HG03520 (cell line): ENCODE results near the gene NCKAP5.
"Not testable (repeated sequence)": the region's sequence is repeated elsewhere in the genome, so short reads cannot be mapped to it uniquely, and the experiment has no call there.

Experiments
- ATAC-seq: cut with Tn5 transposase; IDR thresholded peaks from one replicate; pipeline ENCODE4 v1.9.1; 2021; ENCODE audit warnings: mild to moderate bottlenecking, moderate library complexity; ENCODE audit not compliant: unreplicated experiment

NCKAP5 gene

DNA sequence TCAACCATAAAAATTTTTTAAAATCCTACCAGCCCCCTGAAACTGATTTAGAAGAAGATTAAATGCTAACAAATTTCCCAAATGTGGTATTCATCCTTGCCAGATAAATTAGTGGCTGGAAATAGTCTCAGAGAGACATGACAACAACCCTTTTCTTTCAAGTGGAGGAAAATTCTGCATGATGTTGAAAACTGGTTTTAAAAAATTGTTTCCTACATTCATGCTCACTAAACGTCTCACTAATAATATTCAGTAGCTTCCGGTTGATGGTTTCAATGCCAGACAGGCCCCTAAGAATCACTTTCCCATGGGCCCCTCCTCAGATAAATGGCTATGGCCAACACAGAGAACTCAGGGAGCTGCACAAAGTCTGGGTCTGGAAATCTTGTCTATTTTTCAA is 43.2 kb downstream of the NCKAP5 start:
- ATAC-seq: no peak

- no peak for ATAC-seq
Observed at GRCh38 chr2:133523406-133523805, 44.9 kb downstream of the NCKAP5 start.

DNA sequence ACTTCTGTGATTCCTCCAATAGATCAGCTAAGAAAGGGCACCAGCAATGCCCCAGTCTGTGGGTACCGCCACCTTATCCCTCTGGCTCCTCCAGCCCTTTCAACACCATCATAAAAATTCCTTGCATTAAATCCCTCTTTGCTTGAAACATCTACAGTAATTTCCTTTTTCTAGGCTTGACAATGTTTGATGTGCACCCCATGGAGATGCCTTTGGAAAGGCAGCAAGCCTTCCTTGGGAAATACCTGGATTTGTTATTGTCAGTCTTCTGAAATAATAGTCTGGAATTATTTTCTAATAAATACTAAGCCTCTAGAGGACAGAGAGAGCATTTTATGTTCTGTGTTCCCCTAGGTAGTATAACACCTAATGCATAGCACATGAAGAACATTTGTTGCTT is 46.1 kb downstream of the NCKAP5 start:
- ATAC-seq: no peak

GRCh38 chr2:133521146-133521745 is 47.0 kb downstream of the NCKAP5 start:
- no peak for ATAC-seq

DNA sequence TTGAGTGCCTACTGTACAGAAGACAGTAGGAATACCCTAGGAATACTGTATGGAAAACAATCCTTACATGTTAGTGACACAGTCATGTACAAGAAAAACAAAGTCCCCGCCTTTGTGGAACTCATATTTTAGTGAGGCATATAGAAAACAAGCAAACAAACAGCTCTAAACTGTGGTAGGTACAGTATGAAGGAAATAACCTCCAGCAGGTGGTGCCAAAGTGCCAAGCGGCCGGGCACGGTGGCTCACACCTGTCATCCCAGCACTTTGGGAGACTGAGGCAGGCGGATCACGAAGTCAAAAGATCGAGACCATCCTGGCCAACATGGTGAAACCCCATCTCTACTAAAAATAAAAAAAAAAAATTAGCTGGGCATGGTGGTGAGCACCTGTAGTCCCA is 48.6 kb downstream of the NCKAP5 start:
- not testable (repeated sequence) for ATAC-seq

GRCh38 chr2:133518700-133519344 is 49.4 kb downstream of the NCKAP5 start:
- no peak for ATAC-seq

GRCh38 chr2:133517876-133518275 is 50.4 kb downstream of the NCKAP5 start:
- ATAC-seq: no peak

DNA sequence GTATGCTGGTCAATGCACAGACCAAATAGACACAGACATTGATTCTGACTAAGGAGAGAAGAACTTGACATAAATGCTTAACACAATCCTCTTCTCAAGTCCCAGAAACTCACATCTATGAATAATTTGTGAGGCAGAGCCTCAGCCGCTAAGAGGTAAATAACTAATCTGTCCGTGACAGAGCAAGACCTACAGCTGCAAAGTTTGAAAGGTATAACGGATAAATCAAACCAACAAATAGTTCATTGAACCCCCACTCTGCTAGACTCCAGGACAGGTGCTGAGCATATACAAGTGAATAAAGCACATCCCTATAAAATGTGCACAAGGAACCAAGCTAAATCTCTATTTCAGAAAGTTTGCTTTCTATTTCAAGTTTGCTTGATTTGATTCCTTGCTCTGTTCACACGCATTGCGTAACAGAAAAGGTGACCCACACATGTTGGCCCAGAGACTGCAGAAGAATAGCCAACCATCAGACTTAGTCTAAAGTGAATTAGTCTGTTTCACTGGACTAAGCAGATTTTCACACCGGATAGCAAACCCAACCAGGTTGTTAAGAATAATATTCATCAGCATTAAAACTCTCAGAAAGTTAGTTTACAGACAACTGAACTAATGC is 51.7 kb downstream of the NCKAP5 start:
- ATAC-seq: no peak

GRCh38 chr2:133515271-133515670 is 53.0 kb downstream of the NCKAP5 start:
- ATAC-seq: no peak

DNA sequence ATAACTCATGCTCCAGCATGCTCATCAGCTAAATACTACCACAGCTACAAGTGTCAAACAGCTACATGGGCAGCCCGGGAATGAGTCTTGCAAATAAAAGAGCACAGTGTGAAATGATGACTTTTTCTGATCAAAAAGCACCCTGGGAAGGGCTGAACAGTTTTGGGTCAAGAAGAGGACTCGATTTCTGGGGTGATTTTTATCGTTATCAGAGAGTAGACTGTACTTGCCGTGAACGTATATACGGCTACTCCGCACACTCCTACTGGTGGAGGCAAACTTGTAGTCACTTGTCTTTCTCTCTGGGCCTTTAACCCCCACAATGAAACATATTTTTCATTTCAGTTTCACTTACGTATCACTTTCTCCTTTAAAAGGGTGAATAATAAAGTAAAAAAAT is 54.4 kb downstream of the NCKAP5 start:
- no peak for ATAC-seq

GRCh38 chr2:133512121-133512520 is 56.1 kb downstream of the NCKAP5 start:
- ATAC-seq: no peak

GRCh38 chr2:133511679-133512078 is 56.6 kb downstream of the NCKAP5 start:
- ATAC-seq: no peak

GRCh38 chr2:133509777-133510176 is 58.5 kb downstream of the NCKAP5 start:
- no peak for ATAC-seq

DNA sequence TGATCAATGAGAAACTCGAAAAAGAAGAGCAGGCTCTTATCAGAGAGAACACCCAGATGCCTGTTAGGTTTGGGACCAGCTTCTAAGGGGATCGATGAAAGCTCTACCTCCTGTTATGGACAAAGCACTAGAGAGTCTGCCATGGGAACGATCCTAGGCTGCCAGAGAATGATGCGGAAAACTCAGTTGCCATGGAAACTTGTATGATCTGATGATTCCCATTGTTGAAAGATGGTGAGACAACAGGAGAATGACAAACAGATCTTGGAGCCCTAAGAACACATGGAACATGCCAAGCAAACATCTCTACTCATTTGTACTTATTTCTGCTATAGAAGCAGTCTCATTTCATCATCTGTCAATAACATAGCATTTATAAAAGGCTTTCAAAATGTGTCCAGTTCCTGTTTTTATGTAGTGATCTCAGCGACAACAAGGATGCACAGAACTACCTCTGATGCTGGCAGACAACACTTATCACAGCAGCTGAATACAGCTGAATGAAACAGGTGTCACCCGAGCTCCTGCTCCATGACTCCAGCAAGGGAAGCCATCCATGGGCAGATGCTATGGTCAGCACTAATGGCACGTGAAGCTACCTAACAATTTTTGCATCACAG is 59.6 kb downstream of the NCKAP5 start:
- ATAC-seq: no peak

- no peak for ATAC-seq
Observed at GRCh38 chr2:133506996-133507395, 61.3 kb downstream of the NCKAP5 start.

- ATAC-seq: no peak
Observed at GRCh38 chr2:133504566-133505505, 63.4 kb downstream of the NCKAP5 start.

DNA sequence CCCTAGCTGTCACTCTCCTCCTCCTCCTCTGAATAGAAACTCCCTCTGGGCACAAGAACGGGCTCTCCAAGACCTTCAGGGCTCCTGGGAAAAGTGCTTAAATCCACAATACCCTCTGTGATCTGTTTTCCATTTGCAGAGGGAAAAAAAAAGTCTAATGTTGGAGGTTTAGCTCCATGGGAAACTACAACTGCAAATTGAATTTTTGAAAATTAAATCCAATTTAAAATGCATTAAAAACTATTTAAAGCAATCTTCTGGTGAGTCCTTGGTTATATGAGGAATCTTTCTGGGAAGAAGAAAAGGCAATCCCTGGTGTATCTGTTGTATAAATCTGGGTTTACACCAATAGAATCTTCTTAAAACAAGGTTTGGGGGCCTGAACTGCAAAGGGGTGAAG is 64.3 kb downstream of the NCKAP5 start:
- no peak for ATAC-seq

- ATAC-seq: peak; percentile 76
Observed at GRCh38 chr2:133503323-133503722, 64.9 kb downstream of the NCKAP5 start.

DNA sequence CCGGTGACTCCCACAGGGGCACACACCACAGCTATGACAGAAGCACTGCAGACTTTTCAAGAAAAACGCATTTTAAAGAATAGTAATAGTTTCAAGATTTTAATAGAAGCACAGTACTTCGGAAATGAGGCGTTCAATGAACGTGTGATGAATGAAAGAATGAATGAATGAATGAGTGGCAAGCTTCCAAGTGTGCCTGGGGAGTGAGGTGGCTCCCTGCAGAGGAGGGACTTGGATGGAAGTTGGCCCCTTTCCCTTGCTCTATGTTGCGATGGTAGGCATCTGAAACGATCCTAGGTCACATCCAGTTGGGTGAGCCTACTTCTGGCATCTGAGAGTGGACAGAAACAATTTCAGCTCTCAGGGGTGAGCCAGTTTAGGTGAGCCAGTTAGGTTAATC is 65.6 kb downstream of the NCKAP5 start:
- ATAC-seq: no peak

GRCh38 chr2:133500917-133501316 is 67.3 kb downstream of the NCKAP5 start:
- no peak for ATAC-seq
